GM12875 (cell line): ENCODE measurements around the gene KRTAP12-2.
"Not testable (repeated sequence)": the region's sequence is repeated elsewhere in the genome, so short reads cannot be mapped to it uniquely, and the experiment has no call there.

Experiments used
- H3K4me3 ChIP-seq: one replicate; pipeline ENCODE4 v1.5.1; 2011; ENCODE audit warnings: low read depth, low read length, control low read depth
- CTCF ChIP-seq: IDR thresholded peaks from 2 replicates; pipeline ENCODE4 v1.5.1; 2011; ENCODE audit warnings: low read depth, mild to moderate bottlenecking, control low read depth, inconsistent platforms, low read length, moderate library complexity, borderline replicate concordance; ENCODE audit not compliant: insufficient read depth

The KRTAP12-2 gene

GRCh38 chr21:44640761-44641160 lies 26.0 kb downstream of the KRTAP12-2 start:
- TF ChIP-seq CTCF, result no peak
- H3K4me3 ChIP-seq, result no peak overlapping the region

GRCh38 chr21:44639331-44639655 lies 27.4 kb downstream of the KRTAP12-2 start:
- TF ChIP-seq CTCF, result no peak
- no peak overlapping the region for H3K4me3 ChIP-seq

- not testable (repeated sequence) for H3K4me3 ChIP-seq
Measured at GRCh38 chr21:44638506-44639330, 28.0 kb downstream of the KRTAP12-2 start.

- H3K4me3 ChIP-seq, result not testable (repeated sequence)
Measured at GRCh38 chr21:44637851-44638348, 28.8 kb downstream of the KRTAP12-2 start.

GRCh38 chr21:44637018-44637850 lies 29.5 kb downstream of the KRTAP12-2 start, which contains the start of gene KRTAP10-10:
KRTAP10-10 (plus strand) TSS chr21:44637356; CDS start chr21:44637418, 62 bp downstream.
- no peak for TF ChIP-seq CTCF
- H3K4me3 ChIP-seq, result no peak within 1 kb of the TSS

- TF ChIP-seq CTCF, result no peak
- no peak overlapping the region for H3K4me3 ChIP-seq
Measured at GRCh38 chr21:44636209-44637017, 30.3 kb downstream of the KRTAP12-2 start.

- H3K4me3 ChIP-seq, result no peak overlapping the region
- TF ChIP-seq CTCF, result no peak
Measured at GRCh38 chr21:44632067-44632466, 34.7 kb downstream of the KRTAP12-2 start.
